ENCODE measurements around the gene MAVS.
"Not testable (repeated sequence)": the region's sequence is repeated elsewhere in the genome, so short reads cannot be mapped to it uniquely, and the experiment has no call there.

Gene MAVS

GRCh38 chr20:3876000-3876399 is 29.4 kb downstream of the MAVS start:
- TF ChIP-seq EZH2phosphoT487 (IDR thresholded peaks at IDR 0.05; ENCODE audit: low read length) (no peak), EZH2 (optimal IDR thresholded peaks at IDR 0.05; ENCODE audit: low read depth, low read length) (no peak), CTCF (IDR thresholded peaks at IDR 0.05; ENCODE audit: low read length) (no peak)
- no peaks in the 10 kb centered on the region for H3K79me2 ChIP-seq (ENCODE audit: low read length)
- H3K9me2 ChIP-seq (replicated peaks; ENCODE audit: insufficient read depth, low read length) = no peaks in the 10 kb centered on the region
- no peaks in the 10 kb centered on the region for H3F3A ChIP-seq (ENCODE audit: insufficient read depth, low read length)
- no peaks in the 10 kb centered on the region for H3K4me1 ChIP-seq (ENCODE audit: low read length)
- DNase-seq = no peak
- no peak overlapping the region for H3K27ac ChIP-seq (ENCODE audit: low read length)
- H3K27me3 ChIP-seq (replicated peaks; ENCODE audit: insufficient read depth, low read length) = no peaks in the 10 kb centered on the region
- no peaks in the 10 kb centered on the region for H3K9me3 ChIP-seq (replicated peaks; ENCODE audit: insufficient read depth, low read length)
- no peak overlapping the region for H3K9ac ChIP-seq (ENCODE audit: low read length)
- no peaks in the 10 kb centered on the region for H3K36me3 ChIP-seq (replicated peaks; ENCODE audit: insufficient read depth, low read length)
- H3K4me3 ChIP-seq (ENCODE audit: low read length) = no peak overlapping the region
- no peak overlapping the region for H3K4me2 ChIP-seq (ENCODE audit: low read depth, low read length)
- H4K20me1 ChIP-seq (ENCODE audit: insufficient read depth, low read length) = no peaks in the 10 kb centered on the region
- H2AFZ ChIP-seq (ENCODE audit: low read length) = no peak overlapping the region

GRCh38 chr20:3876676-3877075 is 30.0 kb downstream of the MAVS start:
- H3F3A ChIP-seq (ENCODE audit: insufficient read depth, low read length) = no peaks in the 10 kb centered on the region
- no peaks in the 10 kb centered on the region for H4K20me1 ChIP-seq (ENCODE audit: insufficient read depth, low read length)
- H3K9me2 ChIP-seq (replicated peaks; ENCODE audit: insufficient read depth, low read length) = no peaks in the 10 kb centered on the region
- no peak overlapping the region for H3K9ac ChIP-seq (ENCODE audit: low read length)
- H3K4me3 ChIP-seq (ENCODE audit: low read length) = no peak overlapping the region
- no peak overlapping the region for H2AFZ ChIP-seq (ENCODE audit: low read length)
- TF ChIP-seq EZH2 (optimal IDR thresholded peaks at IDR 0.05; ENCODE audit: low read depth, low read length) (no peak), EZH2phosphoT487 (IDR thresholded peaks at IDR 0.05; ENCODE audit: low read length) (no peak), CTCF (IDR thresholded peaks at IDR 0.05; ENCODE audit: low read length) (no peak)
- H3K9me3 ChIP-seq (replicated peaks; ENCODE audit: insufficient read depth, low read length) = no peaks in the 10 kb centered on the region
- H3K27ac ChIP-seq (ENCODE audit: low read length) = no peak overlapping the region
- H3K4me2 ChIP-seq (ENCODE audit: low read depth, low read length) = no peak overlapping the region
- no peaks in the 10 kb centered on the region for H3K36me3 ChIP-seq (replicated peaks; ENCODE audit: insufficient read depth, low read length)
- H3K79me2 ChIP-seq (ENCODE audit: low read length) = no peaks in the 10 kb centered on the region
- DNase-seq = no peak
- H3K4me1 ChIP-seq (ENCODE audit: low read length) = no peaks in the 10 kb centered on the region
- no peaks in the 10 kb centered on the region for H3K27me3 ChIP-seq (replicated peaks; ENCODE audit: insufficient read depth, low read length)

- not testable (repeated sequence) for H3K4me2 ChIP-seq (ENCODE audit: low read depth, low read length); DNase-seq; H3K27ac ChIP-seq (ENCODE audit: low read length); H3K36me3 ChIP-seq (replicated peaks; ENCODE audit: insufficient read depth, low read length); H3K9me2 ChIP-seq (replicated peaks; ENCODE audit: insufficient read depth, low read length); H2AFZ ChIP-seq (ENCODE audit: low read length); H4K20me1 ChIP-seq (ENCODE audit: insufficient read depth, low read length); H3K9me3 ChIP-seq (replicated peaks; ENCODE audit: insufficient read depth, low read length); H3K79me2 ChIP-seq (ENCODE audit: low read length); H3K4me3 ChIP-seq (ENCODE audit: low read length); H3K27me3 ChIP-seq (replicated peaks; ENCODE audit: insufficient read depth, low read length); H3F3A ChIP-seq (ENCODE audit: insufficient read depth, low read length); H3K9ac ChIP-seq (ENCODE audit: low read length); H3K4me1 ChIP-seq (ENCODE audit: low read length)
Measured at GRCh38 chr20:3878921-3879274, 32.3 kb downstream of the MAVS start.

- no peaks in the 10 kb centered on the region for H3K9me2 ChIP-seq (replicated peaks; ENCODE audit: insufficient read depth, low read length)
- no peak overlapping the region for H3K27ac ChIP-seq (ENCODE audit: low read length)
- H4K20me1 ChIP-seq (ENCODE audit: insufficient read depth, low read length) = peaks cover 4% of the 10 kb centered on the region
- peaks cover 2% of the 10 kb centered on the region; the same call in 1 of the 2 replicates for H3F3A ChIP-seq (ENCODE audit: insufficient read depth, low read length)
- DNase-seq = no peak
- no peak overlapping the region for H3K4me2 ChIP-seq (ENCODE audit: low read depth, low read length)
- H3K79me2 ChIP-seq (ENCODE audit: low read length) = peaks cover 37% of the 10 kb centered on the region
- H2AFZ ChIP-seq (ENCODE audit: low read length) = no peak overlapping the region
- 0 out of 2 replicates have a peak, but pooled peaks cover 6% of the 10 kb centered on the region for H3K4me1 ChIP-seq (ENCODE audit: low read length)
- H3K27me3 ChIP-seq (replicated peaks; ENCODE audit: insufficient read depth, low read length) = no peaks in the 10 kb centered on the region
- no peak overlapping the region for H3K4me3 ChIP-seq (ENCODE audit: low read length)
- no peaks in the 10 kb centered on the region for H3K36me3 ChIP-seq (replicated peaks; ENCODE audit: insufficient read depth, low read length)
- no peaks in the 10 kb centered on the region for H3K9me3 ChIP-seq (replicated peaks; ENCODE audit: insufficient read depth, low read length)
- TF ChIP-seq EZH2 (optimal IDR thresholded peaks at IDR 0.05; ENCODE audit: low read depth, low read length) (no peak), EZH2phosphoT487 (IDR thresholded peaks at IDR 0.05; ENCODE audit: low read length) (no peak)
- H3K9ac ChIP-seq (ENCODE audit: low read length) = no peak overlapping the region
Measured at GRCh38 chr20:3885715-3886114, 39.1 kb downstream of the MAVS start.
